Left hindlimb (tissue), 1 donor: ENCODE results near the gene APP.
"Not testable (repeated sequence)": the region's sequence is repeated elsewhere in the genome, so short reads cannot be mapped to it uniquely, and the experiment has no call there.

ENCODE experiments used
- DNase-seq: peaks from one replicate; pipeline ENCODE4 v3.0.0-alpha.2; 2018

APP gene

DNA sequence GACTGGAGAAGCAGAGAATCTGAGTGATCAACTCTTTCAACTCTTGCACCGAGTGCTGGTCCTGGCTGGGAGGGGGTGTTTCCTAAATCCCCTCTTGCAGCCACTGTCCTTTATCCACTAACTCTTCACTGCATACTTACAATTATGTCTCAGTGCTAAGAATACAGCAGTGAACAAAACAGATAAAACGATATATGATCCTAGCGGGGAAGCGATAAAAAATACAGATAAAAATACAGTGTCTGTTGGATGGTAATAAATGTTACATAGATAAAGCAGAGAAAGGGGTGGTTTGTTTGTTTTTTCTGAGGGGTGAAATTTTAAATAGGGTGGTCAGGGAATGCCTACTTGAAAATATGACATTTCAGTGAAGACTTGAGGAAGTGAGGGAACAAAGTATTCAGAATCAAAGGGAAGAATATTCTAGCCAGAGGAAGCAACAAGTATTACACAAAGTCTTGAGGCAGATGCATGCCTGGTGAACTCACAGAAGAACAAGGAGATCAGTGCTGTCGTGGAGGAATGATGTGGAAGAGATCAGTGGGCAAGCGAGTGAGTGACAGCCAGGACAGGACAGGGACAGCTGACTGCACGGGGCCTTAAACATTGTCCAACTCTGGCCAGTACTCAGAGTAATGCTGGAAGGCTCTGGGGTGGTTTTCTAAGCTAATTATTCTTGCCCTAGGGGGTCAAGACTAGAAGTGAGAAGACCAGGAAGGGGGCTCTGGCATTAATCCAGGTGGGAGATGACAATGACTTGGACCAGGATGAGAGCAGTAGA lies 110.0 kb downstream of the APP start:
- DNase-seq: no peak

DNA sequence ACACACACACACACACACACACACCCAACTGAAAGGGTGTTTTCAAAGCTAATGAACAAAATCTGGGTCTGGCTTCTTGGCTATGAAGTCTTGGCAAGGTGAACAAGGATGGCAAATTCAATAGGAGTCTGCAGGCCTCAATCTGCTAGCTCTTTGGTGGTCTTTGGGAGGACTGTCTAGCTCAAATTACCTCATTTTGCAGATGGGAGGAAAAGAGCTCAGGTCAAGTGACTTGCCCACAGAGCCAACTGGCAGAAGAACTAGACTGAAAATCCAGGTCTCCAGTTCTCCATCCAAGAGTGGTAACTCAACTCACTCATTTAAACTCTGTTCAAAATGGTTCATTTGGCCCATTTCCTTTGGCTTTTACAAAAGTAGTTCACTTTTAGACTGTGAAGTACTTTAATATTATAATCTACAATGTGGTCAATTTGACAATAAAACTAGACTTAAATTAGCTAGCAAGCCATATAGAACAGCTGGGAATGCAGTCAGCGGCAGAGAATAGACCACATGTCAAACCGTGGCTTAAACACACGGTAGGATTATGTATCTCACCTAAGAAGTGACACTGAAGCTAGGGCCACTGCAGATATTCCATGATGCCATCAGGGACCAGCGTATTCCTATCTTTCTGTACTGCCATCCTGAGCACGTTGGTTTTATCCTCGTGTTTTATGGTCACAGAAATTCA lies 112.9 kb downstream of the APP start:
- DNase-seq: peak; percentile 62

DNA sequence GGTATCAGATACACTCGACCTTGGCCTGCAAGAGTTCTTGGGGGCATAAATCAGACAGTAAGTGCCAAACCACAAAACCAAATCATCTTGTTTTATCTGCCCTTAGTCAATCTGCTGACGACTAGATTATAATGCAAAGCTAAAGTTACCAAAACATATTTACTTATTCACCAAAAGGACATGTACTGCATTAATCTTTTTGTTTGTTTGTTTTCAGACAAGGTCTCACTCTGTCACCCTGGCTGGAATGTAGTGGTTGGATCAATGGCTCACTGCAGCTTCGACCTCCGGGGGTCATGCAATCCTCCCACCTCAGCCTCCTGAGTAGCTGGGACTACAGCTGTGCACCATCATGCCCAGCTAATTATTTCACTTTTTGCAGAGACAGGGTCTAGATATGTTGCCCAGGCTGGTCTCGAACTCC lies 114.7 kb downstream of the APP start:
- no peak for DNase-seq

- no peak for DNase-seq
These were observed 115.6 kb downstream of the APP start for GRCh38 chr21:26055010-26055409.

GRCh38 chr21:26052057-26052456 lies 118.5 kb downstream of the APP start:
- no peak for DNase-seq

GRCh38 chr21:26050857-26051256 lies 119.7 kb downstream of the APP start:
- no peak for DNase-seq

DNA sequence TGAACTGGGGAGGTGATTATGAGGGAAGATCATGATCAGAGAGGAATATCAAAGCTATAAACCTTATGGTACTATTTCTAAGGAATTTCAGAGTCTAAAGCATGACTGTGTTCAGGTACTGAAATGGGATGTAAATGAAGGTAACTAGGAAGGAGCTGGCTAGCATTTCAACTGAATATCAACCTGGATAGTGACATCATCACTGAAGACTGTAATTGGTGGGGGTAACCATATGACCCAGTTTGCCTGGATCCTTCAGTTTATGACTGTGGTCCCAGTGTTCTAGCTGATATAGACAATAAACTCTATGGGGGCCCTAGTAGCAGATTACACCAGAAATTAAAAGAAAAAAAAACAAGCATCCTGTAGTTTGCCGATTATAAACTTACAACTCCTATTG lies 120.8 kb downstream of the APP start:
- no peak for DNase-seq

- no peak for DNase-seq
These were observed 123.1 kb downstream of the APP start for GRCh38 chr21:26047279-26047967.

DNA sequence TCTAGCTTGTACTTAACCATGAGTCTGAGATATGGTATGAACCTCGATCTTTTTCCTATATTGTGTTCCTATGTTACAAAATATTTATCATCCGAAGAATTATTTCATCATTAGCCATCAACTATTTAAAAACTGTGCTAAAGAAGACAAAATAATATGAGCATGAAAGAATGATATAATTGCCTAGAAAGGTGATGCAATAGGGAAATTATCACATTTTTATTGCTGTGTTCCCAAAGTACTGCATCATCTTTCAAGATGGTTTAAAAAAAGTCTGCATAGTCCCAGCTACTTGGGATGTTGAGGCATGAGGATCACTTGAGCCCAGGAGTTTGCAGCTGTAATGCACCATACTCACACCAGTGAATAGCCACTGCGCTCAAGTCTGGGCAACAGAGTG lies 126.7 kb downstream of the APP start:
- DNase-seq: no peak

- no peak for DNase-seq
These were observed 128.2 kb downstream of the APP start for GRCh38 chr21:26042181-26042876.

DNA sequence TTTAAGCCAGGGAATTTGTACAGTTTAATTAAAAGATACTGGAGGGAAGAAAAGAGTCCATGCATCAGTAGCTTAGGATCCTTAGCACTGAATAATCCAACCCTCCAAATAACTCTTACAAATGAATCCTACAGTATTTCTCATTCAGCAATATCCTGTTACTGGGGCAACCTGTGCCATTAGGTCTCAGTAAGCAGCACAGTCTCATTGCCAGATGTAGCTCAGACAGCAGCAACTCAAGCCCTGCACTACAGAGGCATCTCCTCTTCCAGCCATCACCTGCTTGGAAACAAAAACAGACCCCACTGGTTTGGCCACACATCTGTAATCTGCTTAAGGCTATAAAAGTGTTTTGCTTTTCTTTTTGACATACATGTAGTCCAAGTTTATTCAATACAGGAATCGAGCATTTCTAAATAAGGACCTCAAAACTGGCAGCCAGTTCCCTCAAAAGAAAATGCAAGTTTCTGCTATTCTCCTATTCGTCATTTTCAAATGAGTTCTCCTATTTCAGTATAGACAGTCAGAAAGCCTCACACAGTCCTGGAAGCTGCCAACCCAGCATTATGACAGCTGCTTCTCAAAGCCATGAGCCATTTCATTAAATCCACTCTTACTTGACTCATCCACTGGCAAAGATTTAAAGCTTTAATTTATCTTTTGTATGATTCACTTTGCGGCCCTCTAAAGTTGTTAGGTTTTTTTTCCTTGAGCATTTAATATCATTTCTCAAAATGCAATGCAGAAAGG lies 129.0 kb downstream of the APP start:
- DNase-seq: no peak

DNA sequence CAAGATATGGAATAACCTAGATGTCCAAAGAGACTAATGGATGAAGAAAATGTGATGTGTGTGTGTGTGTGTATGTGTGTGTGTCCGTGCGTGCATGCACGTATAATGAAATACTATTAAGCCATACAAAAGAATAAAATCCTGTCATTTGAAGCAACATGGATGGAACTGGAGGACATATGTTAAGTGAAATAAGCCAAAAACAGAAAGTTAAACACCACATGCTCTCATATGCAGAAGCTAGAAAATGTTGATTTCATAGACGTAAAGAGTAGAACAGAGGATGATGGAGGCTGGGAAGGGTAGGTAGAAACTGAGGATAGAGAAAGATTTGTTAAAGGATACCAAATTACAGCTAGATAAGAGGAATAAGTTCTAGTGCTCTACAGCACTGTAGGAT lies 133.7 kb downstream of the APP start:
- DNase-seq: no peak

DNA sequence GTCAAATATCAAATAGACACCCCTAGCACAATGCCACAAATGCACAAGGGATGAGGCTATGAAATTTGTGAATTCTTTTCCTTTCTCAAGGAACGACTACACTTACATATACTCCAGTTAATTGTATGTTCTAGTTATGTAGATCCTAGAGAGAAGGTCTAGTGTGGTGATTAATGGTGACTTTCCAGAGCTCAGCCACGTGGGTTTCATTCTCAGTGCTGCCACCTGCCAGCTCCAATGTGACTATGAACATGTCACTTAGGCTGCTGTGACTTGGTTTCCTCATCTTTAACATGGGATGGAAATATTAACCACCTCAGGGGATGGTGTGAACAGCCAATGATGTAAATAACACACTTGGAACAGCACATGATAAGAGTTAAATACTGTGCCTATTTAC lies 138.3 kb downstream of the APP start:
- DNase-seq: no peak

DNA sequence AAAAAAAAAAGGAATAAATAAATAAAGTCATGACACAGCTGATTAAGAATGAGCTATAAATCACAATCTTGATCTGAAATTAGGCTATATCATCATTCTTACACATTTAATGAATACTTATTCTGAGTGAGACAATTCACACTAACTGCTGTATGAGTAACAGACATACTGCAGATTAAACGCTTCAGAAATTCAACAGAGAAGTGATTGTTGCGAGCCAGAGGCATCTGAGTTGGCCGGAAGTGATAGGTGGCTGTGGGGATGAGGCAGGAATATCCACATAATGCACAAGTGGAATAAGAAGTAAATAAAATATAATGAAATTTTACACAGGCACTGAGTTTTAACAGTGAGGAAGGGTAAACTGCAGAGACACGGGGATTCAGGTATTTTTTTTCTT lies 142.4 kb downstream of the APP start:
- DNase-seq: no peak

- DNase-seq: no peak
These were observed 142.9 kb downstream of the APP start for GRCh38 chr21:26027696-26028095.

- no peak for DNase-seq
These were observed 144.7 kb downstream of the APP start for GRCh38 chr21:26025536-26026512.

GRCh38 chr21:26023406-26023805 lies 147.2 kb downstream of the APP start:
- DNase-seq: not testable (repeated sequence)

- DNase-seq: not testable (repeated sequence)
These were observed 147.8 kb downstream of the APP start for GRCh38 chr21:26022598-26023337.

- no peak for DNase-seq
These were observed 150.1 kb downstream of the APP start for GRCh38 chr21:26020510-26020909.

DNA sequence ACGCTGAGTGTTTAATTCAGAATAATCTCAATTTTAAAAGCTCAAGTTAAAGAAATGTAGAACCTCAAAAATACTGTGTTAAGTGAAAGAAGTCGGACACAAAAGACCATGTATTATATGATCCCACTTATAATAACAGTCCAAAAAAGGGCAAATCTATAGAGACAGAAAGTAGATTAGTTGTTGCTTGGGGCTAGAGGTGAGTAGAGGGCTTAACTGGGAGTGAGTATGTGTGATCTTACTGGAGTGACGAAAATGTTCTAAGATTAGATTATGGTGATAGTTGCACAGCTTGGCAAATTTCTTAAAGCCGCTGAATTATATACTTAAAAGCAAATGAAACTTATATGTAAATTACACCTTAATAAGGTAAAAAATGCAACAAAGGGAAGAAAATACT lies 150.5 kb downstream of the APP start:
- DNase-seq: no peak

DNA sequence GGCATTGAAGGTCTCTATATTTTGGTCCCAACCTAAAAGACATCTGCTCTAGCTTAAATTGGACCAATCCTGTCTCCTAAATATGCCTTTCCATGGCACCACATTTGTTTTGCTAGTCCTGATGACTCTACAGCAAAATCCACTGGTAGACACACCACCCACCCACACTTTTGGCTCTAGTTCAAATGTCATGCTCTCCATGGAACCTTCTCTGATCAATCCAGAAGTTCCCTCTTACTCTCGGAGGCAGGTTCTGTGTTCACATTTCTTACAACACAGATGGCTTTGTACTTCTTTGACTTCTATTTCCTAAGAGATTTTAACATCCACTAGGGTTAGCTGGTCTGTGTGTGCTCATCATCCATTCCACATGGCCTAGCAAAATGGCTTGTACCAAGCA lies 151.3 kb downstream of the APP start:
- DNase-seq: no peak
